IMR-90 (cell line): Measurements from ENCODE around the gene RFX2. TPM values are rescaled to one million over a fixed set of nuclear protein-coding genes. Genes with fewer than 3 reads are reported as not detected.

Experiments
- ATAC-seq: fragments of 200-7000 bp; cut with Tn5 transposase; 2 replicates; pipeline ENCODE4 v1.9.1; 2020; ENCODE audit warnings: low read depth, mild to moderate bottlenecking, moderate library complexity
- BruUV-seq: library from RNA; stranded (reverse); fragments of 400-500 nt; replicated peaks from 2 replicates; lab custom pipeline; 2021; lab: Mats Ljungman, UMichigan
- CTCF ChIA-PET: fragments of 300-600 bp; formaldehyde crosslinking; extraction: SDS; loops from one replicate; lab custom pipeline; 2021; ENCODE audit warnings: antibody characterized with exemption; lab: Yijun Ruan, JAX
- POLR2A ChIA-PET: fragments of 300-600 bp; sonication (Branson Sonifier 250); formaldehyde crosslinking; loops from one replicate; lab custom pipeline; 2022; ENCODE audit warnings: antibody characterized with exemption; ENCODE audit not compliant: unreplicated experiment; lab: Charles Lee
- DNase-seq: peaks from one replicate; pipeline ENCODE4 v3.0.0; 2013
- H2AFZ ChIP-seq: replicated peaks from 2 replicates; pipeline ENCODE3; 2013; ENCODE audit warnings: low read length, mild to moderate bottlenecking; ENCODE audit not compliant: poor library complexity
- H2AK5ac ChIP-seq: 2 replicates; pipeline ENCODE4 v1.6.1; 2013; ENCODE audit warnings: low read depth, low read length, inconsistent platforms
- H2AK9ac ChIP-seq: replicated peaks from 2 replicates; pipeline ENCODE3; 2013; ENCODE audit warnings: mild to moderate bottlenecking, low read depth, low read length, moderate library complexity; ENCODE audit not compliant: poor library complexity
- H2BK120ac ChIP-seq: 2 replicates; pipeline ENCODE4 v1.6.1; 2013; ENCODE audit warnings: low read depth, low read length, inconsistent platforms
- H2BK15ac ChIP-seq: 3 replicates; pipeline ENCODE4 v1.6.1; 2013; ENCODE audit warnings: low read depth, low read length, inconsistent platforms
- H2BK20ac ChIP-seq: 2 replicates; pipeline ENCODE4 v1.6.1; 2013; ENCODE audit warnings: low read depth, mild to moderate bottlenecking, inconsistent platforms, low read length, moderate library complexity
- H2BK5ac ChIP-seq: 2 replicates; pipeline ENCODE4 v1.6.1; 2013; ENCODE audit warnings: mild to moderate bottlenecking, low read depth, low read length, inconsistent platforms; ENCODE audit not compliant: poor library complexity, severe bottlenecking
- H3K14ac ChIP-seq: replicated peaks from 2 replicates; pipeline ENCODE4 v1.6.1; 2013; ENCODE audit warnings: low read depth, low read length, inconsistent platforms
- H3K18ac ChIP-seq: 2 replicates; pipeline ENCODE4 v1.6.1; 2013; ENCODE audit warnings: low read depth, low read length, control low read depth
- H3K23ac ChIP-seq: 2 replicates; pipeline ENCODE4 v1.6.1; 2013; ENCODE audit warnings: low read depth, low read length, inconsistent platforms
- H3K27ac ChIP-seq: 2 replicates; pipeline ENCODE4 v1.5.1; 2013; ENCODE audit warnings: mild to moderate bottlenecking, control low read depth, low read length; ENCODE audit not compliant: insufficient read depth
- H3K27me3 ChIP-seq: 2 replicates; pipeline ENCODE4 v1.6.1; 2013; ENCODE audit warnings: low read length; ENCODE audit not compliant: control insufficient read depth, insufficient read depth
- H3K36me3 ChIP-seq: 2 replicates; pipeline ENCODE4 v1.6.1; 2013; ENCODE audit warnings: low read length, mixed read lengths; ENCODE audit not compliant: control insufficient read depth, insufficient read depth
- H3K4ac ChIP-seq: 2 replicates; pipeline ENCODE4 v1.6.1; 2013; ENCODE audit warnings: low read depth, low read length, inconsistent platforms
- H3K4me1 ChIP-seq: 2 replicates; pipeline ENCODE4 v1.6.1; 2013; ENCODE audit warnings: low read length, mixed read lengths; ENCODE audit not compliant: control insufficient read depth, insufficient read depth
- H3K4me2 ChIP-seq: 2 replicates; pipeline ENCODE4 v1.6.1; 2013; ENCODE audit warnings: low read depth, mild to moderate bottlenecking, control low read depth, low read length, moderate library complexity
- H3K4me3 ChIP-seq: 2 replicates; pipeline ENCODE4 v1.5.1; 2013; ENCODE audit warnings: low read depth, mild to moderate bottlenecking, control low read depth, low read length, moderate library complexity; ENCODE audit not compliant: insufficient read depth
- H3K56ac ChIP-seq: 2 replicates; pipeline ENCODE4 v1.6.1; 2013; ENCODE audit warnings: low read length, inconsistent platforms; ENCODE audit not compliant: insufficient read depth; ENCODE audit errors: extremely low read depth
- H3K79me1 ChIP-seq, 2 experiments: 2 replicates each; pipeline ENCODE4 v1.6.1; 2013; ENCODE audit warnings: low read length in 2 of 2, inconsistent platforms in 1 of 2, low read depth in 1 of 2
- H3K9ac ChIP-seq: 2 replicates; pipeline ENCODE4 v1.6.1; 2013; ENCODE audit warnings: low read depth, low read length, control low read depth
- H3K9me1 ChIP-seq: 2 replicates; pipeline ENCODE4 v1.6.1; 2013; ENCODE audit warnings: low read length, inconsistent platforms; ENCODE audit not compliant: insufficient read depth
- H3K9me3 ChIP-seq: 2 replicates; pipeline ENCODE4 v1.6.1; 2013; ENCODE audit warnings: low read length; ENCODE audit not compliant: control insufficient read depth, insufficient read depth
- H4K20me1 ChIP-seq: 2 replicates; pipeline ENCODE4 v1.6.1; 2013; ENCODE audit warnings: low read length, inconsistent platforms; ENCODE audit not compliant: insufficient read depth
- H4K5ac ChIP-seq: 2 replicates; pipeline ENCODE4 v1.6.1; 2013; ENCODE audit warnings: mild to moderate bottlenecking, low read depth, low read length, control low read depth
- H4K8ac ChIP-seq, 2 experiments: 2 replicates each; pipeline ENCODE4 v1.6.1; 2013; ENCODE audit warnings: low read depth in 2 of 2, low read length in 2 of 2, control low read depth in 1 of 2, inconsistent platforms in 1 of 2
- H4K91ac ChIP-seq: 2 replicates; pipeline ENCODE4 v1.6.1; 2013; ENCODE audit warnings: low read depth, low read length, inconsistent platforms; ENCODE audit not compliant: insufficient read depth
- CEBPB ChIP-seq: IDR thresholded peaks from 2 replicates; pipeline ENCODE4 v1.6.1; 2012; ENCODE audit warnings: low read depth, low read length, improper control_type of control experiment
- ELK1 ChIP-seq: fragments of 150-350 bp; IDR thresholded peaks from 2 replicates; pipeline ENCODE4 v1.6.1; 2016; ENCODE audit warnings: low read depth, mild to moderate bottlenecking, low read length, moderate library complexity, borderline replicate concordance
- WGBS, 2 experiments: methylation state at CpG; one replicate each; pipeline versions ENCODE4 v1.1.5 to v1.1.7; 2013; ENCODE audit warnings: missing lambda C conversion rate in 2 of 2; ENCODE audit not compliant: insufficient read length in 1 of 2; ENCODE audit errors: extremely low coverage in 2 of 2; 5-methylcytosine and 5-hydroxymethylcytosine counted together
- dilution Hi-C: fragments of 300-500 bp; cut with HindIII; formaldehyde crosslinking; loops from one replicate; pipeline ENCODE4 v1.14.3; 2018; ENCODE audit warnings: low sequenced_read_pairs; ENCODE audit not compliant: unreplicated experiment
- in situ Hi-C: fragments of 300-500 bp; cut with MboI; formaldehyde crosslinking; loops from 3 replicates; pipeline ENCODE4 v1.14.3; 2019; ENCODE audit warnings: low sequenced_read_pairs, inconsistent platforms, mixed read lengths
- intact Hi-C: fragments of 100-400 bp; cut with micrococcal nuclease; formaldehyde crosslinking; loops from 2 replicates; pipeline ENCODE4 v1.10.0; 2022
- polyA plus RNA-seq, 3 experiments: library from polyadenylated mRNA; depleted of rRNA; stranded (reverse); fragments of >200 nt; gene quantifications; 2 replicates each; pipeline ENCODE4 v1.2.3, GENCODE V29; 2012; ENCODE audit warnings: low replicate concordance in 1 of 3
- total RNA-seq: library from RNA; depleted of rRNA; stranded (reverse); fragments of >200 nt; gene quantifications from 2 replicates; pipeline ENCODE4 v1.2.3, GENCODE V29; 2012

RFX2 gene
- total and polyA plus RNA-seq, 2 of the 4 experiments (the other 2 are of a cell fraction): 2.2 to 4.9 TPM

GRCh38 chr19:6091771-6092291 lies 18.5 kb downstream of the RFX2 start:
- peak overlapping the region; percentile 58 for H4K5ac ChIP-seq
- H4K20me1 ChIP-seq: no peaks in the 10 kb centered on the region
- peak overlapping the region; percentile 76 for H4K91ac ChIP-seq
- no peaks in the 10 kb centered on the region for H3K27me3 ChIP-seq
- H3K4me2 ChIP-seq: peak overlapping the region; percentile 75
- DNase-seq (peak; percentile 69), ATAC-seq (peak; percentile 75)
- 20% methylated on average over 2 of the region's 8 CpGs; no CpG with 5 or more reads in 1 of the 2 experiments for WGBS, 2 experiments
- H3K4me1 ChIP-seq: peaks cover 28% of the 10 kb centered on the region
- TF ChIP-seq ELK1 (no peak), CEBPB (no peak)
- ChIA-PET CTCF (interaction anchor here (0.6 to 1.4 kb wide), 2 partner anchors 9 to 10 kb away, joined by 3 to 4 read pairs; no protein-coding TSS in a partner anchor), POLR2A (interaction anchor here (1.1 to 1.5 kb wide), 2 partner anchors 15 to 42 kb away, joined by 4 to 6 read pairs; no protein-coding TSS in a partner anchor)
- H3K23ac ChIP-seq: peak overlapping the region; percentile 76
- dilution Hi-C loops: no loop called here
- H2AK5ac ChIP-seq: peak overlapping the region; percentile 22
- H2BK120ac ChIP-seq: peak overlapping the region; percentile 87
- peak overlapping the region; percentile 77 for H2BK5ac ChIP-seq
- H4K8ac ChIP-seq: peak overlapping the region; percentile 31 to 94
- peak overlapping the region; percentile 66 for H3K9ac ChIP-seq
- in situ Hi-C loops: no loop called here
- no TSS peak for BruUV-seq
- peaks cover 8 to 52% of the 10 kb centered on the region in 2 experiments; a peak in 3 of 4 replicates for H3K79me1 ChIP-seq
- H2BK15ac ChIP-seq: peak overlapping the region; percentile 52
- H3K4me3 ChIP-seq: peak overlapping the region; percentile 34
- H2BK20ac ChIP-seq: peak overlapping the region; percentile 79
- no peaks in the 10 kb centered on the region for H3K9me3 ChIP-seq
- H3K56ac ChIP-seq: peak overlapping the region; percentile 82
- peak overlapping the region; percentile 79 for H3K4ac ChIP-seq
- H3K27ac ChIP-seq: peak overlapping the region; percentile 77
- peak overlapping the region; percentile 77 for H3K18ac ChIP-seq
- no peaks in the 10 kb centered on the region for H3K36me3 ChIP-seq
- intact Hi-C loops: loop anchor here (2.0 kb wide), 1 partner anchor 15 kb away; no protein-coding TSS in a partner anchor
- H2AK9ac ChIP-seq: peak overlapping the region; percentile 7
- H3K9me1 ChIP-seq: peaks cover 19% of the 10 kb centered on the region
- H2AFZ ChIP-seq: peak overlapping the region; percentile 75
- peak overlapping the region; percentile 53 for H3K14ac ChIP-seq
